Activated naive CD8-positive, alpha-beta T cell treated with anti-CD3 and anti-CD28 coated beads, Interleukin-2, amount 50 U/mL, for 24 hours (primary cell): Measurements from ENCODE around the gene ST8SIA4.

Experiments
- ATAC-seq: fragments of 150-1000 bp; cut with Tn5 transposase; one replicate; pipeline ENCODE4 v1.10.0; 2021
- DNase-seq: peaks from one replicate; pipeline ENCODE4 v3.0.0; 2021
- H3K27ac Mint-ChIP-seq: one replicate; pipeline ENCODE4 v1.8.0; 2021; ENCODE audit warnings: mild to moderate bottlenecking, mixed read lengths
- H3K27me3 Mint-ChIP-seq: one replicate; pipeline ENCODE4 v1.8.0; 2021; ENCODE audit warnings: mixed read lengths
- H3K36me3 Mint-ChIP-seq: one replicate; pipeline ENCODE4 v1.8.0; 2021; ENCODE audit warnings: low read depth, mixed read lengths
- H3K4me1 Mint-ChIP-seq: one replicate; pipeline ENCODE4 v1.8.0; 2021; ENCODE audit warnings: mixed read lengths
- H3K4me3 Mint-ChIP-seq: one replicate; pipeline ENCODE4 v1.8.0; 2021; ENCODE audit warnings: mild to moderate bottlenecking, moderate library complexity, mixed read lengths
- H3K9me3 Mint-ChIP-seq: one replicate; pipeline ENCODE4 v1.8.0; 2021; ENCODE audit warnings: mixed read lengths

ST8SIA4 gene, protein sequence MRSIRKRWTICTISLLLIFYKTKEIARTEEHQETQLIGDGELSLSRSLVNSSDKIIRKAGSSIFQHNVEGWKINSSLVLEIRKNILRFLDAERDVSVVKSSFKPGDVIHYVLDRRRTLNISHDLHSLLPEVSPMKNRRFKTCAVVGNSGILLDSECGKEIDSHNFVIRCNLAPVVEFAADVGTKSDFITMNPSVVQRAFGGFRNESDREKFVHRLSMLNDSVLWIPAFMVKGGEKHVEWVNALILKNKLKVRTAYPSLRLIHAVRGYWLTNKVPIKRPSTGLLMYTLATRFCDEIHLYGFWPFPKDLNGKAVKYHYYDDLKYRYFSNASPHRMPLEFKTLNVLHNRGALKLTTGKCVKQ

DNA sequence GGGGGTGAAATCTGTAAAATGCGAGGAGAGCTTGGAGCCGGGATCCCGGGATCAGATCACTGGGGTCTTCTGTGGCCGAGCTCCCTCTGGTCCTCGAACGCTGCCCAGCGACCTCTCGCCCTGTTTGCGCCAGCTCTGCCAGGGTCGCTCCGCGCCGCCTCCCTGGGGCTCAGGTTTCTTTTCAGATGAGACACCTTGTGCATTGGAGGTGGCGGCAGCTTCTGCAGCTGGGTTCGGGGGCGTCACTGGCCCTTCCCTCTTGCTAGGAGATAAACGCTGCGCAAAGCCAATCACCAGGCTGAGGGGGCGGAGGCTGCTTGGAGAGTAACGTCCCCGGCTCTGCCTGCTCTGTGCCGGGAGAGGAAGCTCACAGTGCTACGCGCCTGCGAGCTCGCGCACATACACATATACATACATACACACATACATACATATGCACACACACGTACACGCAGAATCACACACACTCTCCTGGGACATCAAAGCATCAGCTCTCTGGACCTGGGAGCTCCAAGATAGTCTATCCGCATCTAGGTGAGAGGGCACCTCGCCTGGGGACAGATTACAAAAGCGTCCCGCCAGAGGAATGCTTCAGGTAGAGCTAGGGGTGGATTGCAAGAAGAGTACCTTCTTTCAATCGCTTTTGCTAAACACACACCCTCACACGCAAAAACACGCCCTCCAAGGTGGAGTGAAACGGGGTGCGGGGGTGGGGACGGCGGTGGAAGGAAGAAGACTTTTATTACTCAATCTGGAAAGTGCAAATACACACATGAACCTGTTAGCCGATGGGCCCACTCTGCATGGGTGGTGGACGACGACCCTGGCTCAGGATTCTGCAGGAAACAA lies at the start of gene ST8SIA4:
TSS of gene ST8SIA4 (minus strand) at position 244 of the 849 bp plus-strand sequence. CDS start 327 bp downstream, outside the sequence.
- H3K27me3 Mint-ChIP-seq = no peaks in the 10 kb centered on the region
- H3K27ac Mint-ChIP-seq = peak within 1 kb of the TSS; percentile 100
- peak within 1 kb of the TSS; percentile 99 for H3K4me3 Mint-ChIP-seq
- ATAC-seq (peak; percentile 70), DNase-seq (peak; percentile 90)
- no peaks in the 10 kb centered on the region for H3K9me3 Mint-ChIP-seq
- peaks cover 20% of the 10 kb centered on the region for H3K36me3 Mint-ChIP-seq
- peaks cover 37% of the 10 kb centered on the region for H3K4me1 Mint-ChIP-seq

DNA sequence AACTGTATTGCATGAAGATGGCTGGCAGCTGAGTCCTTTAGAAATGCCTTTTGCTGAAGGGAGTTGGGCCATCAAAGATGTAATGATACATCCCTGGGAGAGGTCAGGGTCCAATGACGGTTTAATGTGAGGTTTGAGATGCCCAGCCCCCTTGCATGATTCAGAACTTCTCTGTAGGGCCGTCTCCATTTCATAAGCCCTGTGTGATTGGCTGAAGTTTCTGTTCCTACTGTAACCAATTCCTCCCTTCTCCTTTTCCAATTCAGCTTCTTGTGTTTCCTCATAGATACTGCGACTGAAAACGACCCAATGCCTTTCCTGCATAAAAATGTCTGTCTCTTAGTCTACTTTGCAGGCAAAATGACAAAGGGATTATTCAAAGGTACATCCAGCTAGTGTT lies 47.9 kb upstream of the ST8SIA4 start:
- Mint-ChIP-seq H3K4me1 (no peaks in the 10 kb centered on the region), H3K4me3 (no peak overlapping the region)
- no peak for ATAC-seq

DNA sequence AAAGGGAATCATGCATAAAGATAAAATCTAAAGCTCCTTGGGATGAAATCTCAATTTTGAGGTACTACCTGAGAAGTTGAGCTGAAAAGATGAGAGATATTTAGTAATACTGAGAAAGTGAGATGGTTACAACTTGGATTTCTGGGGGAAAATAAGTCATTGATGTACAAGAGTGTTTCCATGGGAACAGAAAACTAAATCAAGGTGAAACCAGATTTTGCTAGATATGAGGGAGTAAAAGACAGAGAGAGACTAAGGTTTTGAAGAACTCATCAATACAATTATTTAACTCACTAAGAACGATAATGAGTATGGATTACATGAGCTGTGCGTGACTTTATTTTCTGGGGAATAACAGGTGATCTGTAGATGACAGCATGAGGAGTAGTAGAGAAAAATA lies 10.2 kb upstream of the ST8SIA4 start:
- no peaks in the 10 kb centered on the region for H3K27me3 Mint-ChIP-seq
- DNase-seq = no peak
- H3K4me1 Mint-ChIP-seq = peaks cover 20% of the 10 kb centered on the region
- H3K27ac Mint-ChIP-seq = peak overlapping the region; percentile 2
- no peak overlapping the region for H3K4me3 Mint-ChIP-seq
- H3K36me3 Mint-ChIP-seq = peaks cover 6% of the 10 kb centered on the region
- ATAC-seq = peak; percentile 59
- H3K9me3 Mint-ChIP-seq = no peaks in the 10 kb centered on the region

More for the DNA sequence above, 47.9 kb upstream of the ST8SIA4 start:
- DNase-seq = no peak
- Mint-ChIP-seq H3K36me3 (peaks cover 3% of the 10 kb centered on the region), H3K27ac (no peak overlapping the region), H3K9me3 (peaks cover 24% of the 10 kb centered on the region), H3K27me3 (no peaks in the 10 kb centered on the region)

DNA sequence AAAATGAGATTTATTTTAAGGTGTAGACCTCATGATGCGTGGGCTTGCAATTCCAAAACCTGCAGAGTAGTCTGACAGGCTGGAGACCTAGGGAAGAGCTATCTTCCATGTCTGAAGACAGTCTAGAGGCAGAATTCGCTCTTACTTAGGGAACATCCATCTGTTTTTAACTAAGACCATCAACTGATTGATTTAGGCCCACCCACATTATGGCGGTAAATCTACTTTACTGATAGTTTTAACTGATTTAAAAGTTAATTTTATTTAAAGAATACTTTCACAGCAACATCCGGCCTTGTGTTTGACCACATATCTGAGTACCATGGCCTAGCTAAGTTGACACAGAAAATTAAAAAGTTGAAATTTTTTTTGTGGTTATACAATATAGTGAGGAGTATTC lies 6.0 kb upstream of the ST8SIA4 start:
- no peaks in the 10 kb centered on the region for H3K36me3 Mint-ChIP-seq
- DNase-seq (no peak), ATAC-seq (no peak)
- H3K9me3 Mint-ChIP-seq = no peaks in the 10 kb centered on the region
- no peak overlapping the region for H3K27ac Mint-ChIP-seq
- no peak overlapping the region for H3K4me3 Mint-ChIP-seq
- no peaks in the 10 kb centered on the region for H3K27me3 Mint-ChIP-seq
- H3K4me1 Mint-ChIP-seq = peaks cover 41% of the 10 kb centered on the region

DNA sequence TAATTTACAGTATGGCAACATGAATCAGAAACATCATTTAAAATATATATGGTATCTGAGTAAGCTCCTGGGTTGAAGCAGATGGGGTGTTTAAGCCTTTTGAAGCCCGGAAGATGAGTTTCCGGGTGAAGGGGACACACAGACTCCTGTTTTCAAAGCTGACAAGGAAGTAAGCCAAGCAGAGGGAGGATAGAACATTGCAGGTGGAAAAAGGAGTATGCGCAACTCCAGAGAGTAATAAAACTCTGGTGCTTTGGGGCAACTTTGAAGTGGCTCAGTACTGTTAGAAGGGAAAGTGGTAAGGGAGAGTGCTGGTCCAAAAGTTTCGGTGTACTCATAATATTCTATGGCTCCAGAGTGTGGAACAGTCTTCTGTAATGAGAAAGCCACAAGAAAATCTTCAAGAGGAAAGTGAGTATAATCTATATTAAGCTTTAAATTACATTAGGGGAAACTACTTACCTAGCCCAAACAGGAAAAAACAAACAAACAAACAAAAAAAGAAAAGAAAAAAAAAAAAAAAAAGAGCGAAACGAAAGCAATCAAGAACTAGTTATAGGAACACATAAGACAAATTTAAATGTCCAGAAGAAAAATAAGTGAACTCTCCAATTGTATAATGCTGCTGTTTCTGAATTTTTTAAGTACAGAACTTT lies 2.3 kb upstream of the ST8SIA4 start:
- Mint-ChIP-seq H3K36me3 (peaks cover 7% of the 10 kb centered on the region), H3K4me1 (peaks cover 26% of the 10 kb centered on the region), H3K27ac (peak overlapping the region; percentile 100), H3K9me3 (no peaks in the 10 kb centered on the region), H3K4me3 (peak overlapping the region; percentile 99), H3K27me3 (no peaks in the 10 kb centered on the region)
- ATAC-seq (no peak), DNase-seq (no peak)

DNA sequence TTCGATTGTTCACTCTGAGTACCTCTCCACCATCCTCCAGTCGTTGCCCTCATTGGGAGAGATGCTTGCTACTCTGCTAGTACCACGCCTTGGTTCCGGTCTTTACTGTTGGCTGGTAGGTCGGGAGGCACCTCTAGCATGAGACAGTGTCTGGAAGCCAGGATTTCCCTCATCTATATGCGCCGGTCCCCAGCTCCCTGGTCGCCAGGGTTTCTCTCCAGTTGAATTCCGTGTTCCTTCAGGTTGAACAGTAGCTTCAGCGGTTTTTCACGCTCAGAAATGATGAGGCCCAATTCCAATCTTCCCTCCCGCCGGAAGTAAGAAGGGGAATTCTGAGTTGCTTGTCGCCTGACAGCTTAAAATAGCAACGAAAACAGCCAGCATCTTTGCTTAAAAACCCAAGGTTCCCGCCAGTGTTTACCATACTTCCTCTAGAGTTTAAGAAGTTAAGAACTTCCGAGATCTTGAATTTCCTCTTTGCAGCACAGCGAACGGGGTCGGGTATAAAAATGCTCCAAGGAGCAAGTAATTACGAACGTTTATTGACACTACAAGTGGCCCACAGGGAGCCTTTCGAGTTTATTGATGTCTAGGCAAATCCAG lies 1.3 kb upstream of the ST8SIA4 start:
- Mint-ChIP-seq H3K27ac (peak overlapping the region; percentile 100), H3K27me3 (no peaks in the 10 kb centered on the region), H3K4me1 (peaks cover 30% of the 10 kb centered on the region), H3K4me3 (peak overlapping the region; percentile 99), H3K9me3 (no peaks in the 10 kb centered on the region), H3K36me3 (peaks cover 15% of the 10 kb centered on the region)
- DNase-seq = peak; percentile 55
- peak; percentile 37 for ATAC-seq

DNA sequence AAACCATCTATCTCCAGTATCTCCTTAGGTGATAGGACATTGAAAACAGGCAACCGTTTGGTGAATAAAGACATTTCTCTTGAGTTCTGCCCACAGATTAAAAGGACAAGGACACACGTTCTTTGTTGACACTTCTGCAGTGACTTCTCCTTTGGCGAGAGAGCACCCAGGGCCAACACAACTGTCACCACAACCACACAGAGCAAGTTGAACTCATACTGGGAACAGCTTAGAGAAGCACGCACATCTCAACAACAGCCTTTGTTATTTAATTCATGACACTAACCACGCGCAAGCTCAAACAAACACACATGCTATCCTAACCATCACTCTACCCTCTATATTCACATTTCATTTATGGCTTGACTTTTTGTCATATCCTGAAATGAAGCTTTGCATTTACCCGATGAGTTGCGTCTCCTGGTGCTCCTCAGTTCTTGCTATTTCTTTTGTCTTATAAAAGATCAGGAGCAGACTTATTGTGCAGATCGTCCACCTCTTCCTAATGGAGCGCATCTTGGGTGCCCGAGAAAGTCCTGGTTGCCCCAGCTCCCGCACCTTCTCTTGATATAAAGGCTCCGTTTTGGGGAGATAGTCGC lies 543 bp downstream of the ST8SIA4 start:
- no peaks in the 10 kb centered on the region for H3K27me3 Mint-ChIP-seq
- DNase-seq (no peak), ATAC-seq (peak; percentile 7)
- H3K36me3 Mint-ChIP-seq = peaks cover 21% of the 10 kb centered on the region
- peaks cover 40% of the 10 kb centered on the region for H3K4me1 Mint-ChIP-seq
- H3K9me3 Mint-ChIP-seq = no peaks in the 10 kb centered on the region
- H3K27ac Mint-ChIP-seq = peak overlapping the region; percentile 100
- H3K4me3 Mint-ChIP-seq = peak overlapping the region; percentile 99

DNA sequence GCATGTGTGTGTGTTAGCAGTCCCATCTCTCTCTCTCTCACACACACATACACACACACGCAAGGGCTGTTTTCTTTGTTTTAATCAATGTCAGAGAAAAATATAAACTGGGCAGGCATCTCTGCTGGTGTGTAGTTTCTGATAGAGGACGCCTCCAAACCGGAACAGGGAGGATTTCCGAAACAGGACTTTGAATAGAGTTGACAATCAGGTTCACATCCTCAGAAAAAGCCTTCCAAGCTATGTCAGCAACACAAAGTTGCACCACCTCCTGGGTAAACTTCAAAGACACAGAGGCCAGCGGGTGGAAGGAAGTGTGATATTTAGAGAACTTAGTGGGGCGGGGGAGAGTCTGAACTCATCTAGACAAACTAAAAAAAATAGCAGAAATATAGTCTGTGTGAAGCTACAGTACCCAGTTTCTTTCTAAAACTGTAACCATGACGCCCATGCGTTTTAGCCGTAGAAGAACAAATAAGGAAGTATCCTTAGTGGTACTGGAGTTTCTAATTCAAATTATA lies 1.2 kb downstream of the ST8SIA4 start:
- DNase-seq = peak; percentile 53
- Mint-ChIP-seq H3K4me3 (peak overlapping the region; percentile 99), H3K27ac (peak overlapping the region; percentile 100), H3K27me3 (no peaks in the 10 kb centered on the region), H3K4me1 (peaks cover 40% of the 10 kb centered on the region), H3K9me3 (no peaks in the 10 kb centered on the region), H3K36me3 (peaks cover 22% of the 10 kb centered on the region)
- ATAC-seq = peak; percentile 4

DNA sequence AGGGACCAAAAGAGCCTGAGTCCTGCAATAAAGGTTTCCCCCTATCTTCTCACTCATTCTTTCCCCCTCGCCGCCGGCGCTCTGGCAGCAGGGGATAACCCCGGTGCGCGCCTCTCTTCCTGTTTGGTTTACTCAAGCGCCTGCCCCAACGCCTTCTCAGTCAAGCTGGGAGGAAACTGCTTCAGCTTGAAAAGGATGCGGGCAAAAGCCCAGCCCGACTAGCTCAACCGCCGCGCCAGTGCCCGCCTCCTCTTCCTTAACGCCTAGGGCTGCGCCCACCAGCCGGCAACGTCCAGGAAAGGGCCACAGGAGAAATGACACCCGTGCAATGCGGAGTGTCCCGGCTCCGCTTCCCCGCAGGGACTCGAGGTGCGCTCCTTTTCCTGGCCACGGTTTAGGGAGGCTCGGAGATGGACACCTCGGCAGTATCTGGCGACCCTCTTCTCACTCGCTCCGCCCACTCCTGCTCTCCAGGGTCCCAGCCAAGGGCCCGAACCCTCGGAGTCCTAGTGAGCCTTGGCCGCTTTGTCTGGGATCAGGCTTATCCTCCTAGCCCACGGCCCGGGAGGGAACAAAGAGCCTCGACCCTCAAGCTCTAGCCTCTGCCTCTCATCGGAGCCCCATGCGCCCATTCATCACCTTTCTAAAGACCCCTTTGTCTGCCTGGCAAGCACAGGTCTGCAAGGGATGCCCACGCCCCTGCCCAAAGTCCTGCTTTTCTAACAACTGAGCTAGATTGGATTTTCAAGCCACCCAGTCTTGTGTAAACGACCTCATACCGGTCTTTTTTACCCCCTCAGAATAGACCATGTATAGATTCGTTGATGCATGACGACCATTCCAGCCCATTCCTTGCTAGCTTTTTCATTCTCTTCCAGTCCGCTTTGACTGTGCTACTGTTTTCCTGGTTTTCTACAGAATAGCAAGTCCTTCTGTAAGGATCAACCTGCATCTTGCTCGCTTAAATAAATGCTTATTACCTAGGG lies 2.0 kb downstream of the ST8SIA4 start:
- Mint-ChIP-seq H3K27ac (peak overlapping the region; percentile 100), H3K4me3 (peak overlapping the region; percentile 99), H3K9me3 (peaks cover 3% of the 10 kb centered on the region), H3K27me3 (no peaks in the 10 kb centered on the region), H3K36me3 (peaks cover 28% of the 10 kb centered on the region), H3K4me1 (peaks cover 39% of the 10 kb centered on the region)
- DNase-seq (peak; percentile 90), ATAC-seq (peak; percentile 64)

DNA sequence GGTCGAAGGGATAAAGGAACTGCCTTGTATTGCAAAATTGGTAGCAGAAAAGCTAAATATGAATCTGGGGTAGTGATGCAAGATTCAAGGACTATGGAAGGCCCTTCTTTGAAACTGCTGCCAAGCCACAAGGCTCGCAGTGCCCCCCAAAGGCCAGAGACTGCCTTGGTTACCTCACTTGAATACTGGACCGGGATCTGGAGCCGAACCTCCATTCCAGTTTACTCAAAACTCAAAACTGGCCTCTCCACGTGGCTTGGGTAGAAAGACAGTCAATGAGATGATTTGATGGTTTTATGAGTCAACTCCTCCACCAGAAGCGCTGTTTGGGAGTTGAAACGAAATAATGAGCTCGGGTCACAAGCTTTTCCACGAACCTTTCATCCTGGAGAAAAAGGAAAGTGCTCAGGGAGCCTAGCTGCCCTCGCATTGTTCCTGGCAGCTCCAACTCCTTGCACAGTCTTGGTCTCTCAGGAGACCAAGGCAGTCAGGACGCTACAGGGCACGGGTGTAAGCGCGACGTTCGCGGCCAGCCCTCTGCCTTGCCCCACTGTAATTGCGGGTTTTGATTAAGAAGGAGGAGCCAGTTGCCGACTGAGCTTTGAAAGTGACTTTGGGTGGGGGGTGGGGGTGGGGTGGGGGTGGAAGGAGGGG lies 2.8 kb downstream of the ST8SIA4 start:
- DNase-seq = peak; percentile 59
- H3K27ac Mint-ChIP-seq = peak overlapping the region; percentile 100
- peak overlapping the region; percentile 99 for H3K4me3 Mint-ChIP-seq
- peaks cover 36% of the 10 kb centered on the region for H3K36me3 Mint-ChIP-seq
- H3K9me3 Mint-ChIP-seq = peaks cover 8% of the 10 kb centered on the region
- peaks cover 41% of the 10 kb centered on the region for H3K4me1 Mint-ChIP-seq
- H3K27me3 Mint-ChIP-seq = no peaks in the 10 kb centered on the region
- peak; percentile 33 for ATAC-seq

DNA sequence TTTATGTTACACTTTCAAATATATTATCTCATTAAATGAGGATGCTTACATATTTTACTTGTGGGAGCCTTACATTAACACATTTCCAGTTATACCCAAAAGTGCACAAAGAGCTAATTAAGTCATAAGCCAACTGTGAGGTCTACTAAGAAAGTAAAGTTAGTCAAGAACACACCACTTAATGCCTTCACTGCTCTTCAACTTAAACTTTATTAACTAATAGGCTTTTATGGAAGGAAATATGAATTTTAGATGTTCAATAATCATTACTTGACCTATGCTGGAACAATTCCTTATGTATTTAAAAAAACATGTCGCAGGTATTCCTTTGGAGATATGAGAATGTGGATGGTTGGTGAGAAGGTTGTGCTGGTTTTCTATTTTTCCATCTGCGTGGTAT lies 3.4 kb downstream of the ST8SIA4 start:
- Mint-ChIP-seq H3K4me1 (peaks cover 44% of the 10 kb centered on the region), H3K36me3 (peaks cover 41% of the 10 kb centered on the region), H3K9me3 (peaks cover 8% of the 10 kb centered on the region)

DNA sequence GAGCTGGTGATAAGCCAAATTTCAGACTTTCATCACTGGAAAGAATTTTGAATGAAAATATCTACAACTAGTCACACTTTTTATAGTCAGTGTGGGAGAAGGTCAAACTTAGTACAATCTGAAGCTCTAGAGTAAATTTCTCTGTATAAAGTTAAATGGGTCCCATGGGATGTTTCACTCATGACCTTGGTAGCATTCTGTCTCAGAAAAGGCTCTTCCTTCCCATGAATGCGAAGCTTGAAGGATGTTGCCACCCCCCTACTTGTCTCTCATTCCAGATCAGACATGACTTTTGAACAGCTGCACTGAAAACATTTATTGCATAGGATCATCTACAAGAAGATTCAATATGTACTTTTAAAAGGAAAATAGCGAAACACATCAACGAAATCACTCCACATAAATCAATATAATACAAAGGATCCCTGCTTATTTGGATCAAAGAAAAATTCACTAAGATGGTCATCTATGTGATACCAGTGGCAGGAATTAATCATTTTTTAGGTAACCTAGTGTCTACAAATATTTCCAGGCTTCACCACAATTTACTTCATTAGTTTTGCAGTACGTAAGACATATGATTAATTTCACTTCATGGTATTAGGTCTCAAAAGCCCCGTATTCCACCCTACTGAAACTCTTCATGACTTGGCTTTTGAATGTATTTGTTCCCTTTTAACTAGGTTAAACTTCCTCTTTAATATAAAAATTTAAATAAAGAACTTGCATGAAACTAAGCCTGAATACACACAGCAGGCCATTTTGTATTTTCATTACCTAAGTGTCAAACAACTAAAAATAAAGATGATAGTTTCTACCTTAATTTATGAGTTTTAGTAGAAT lies 4.4 kb downstream of the ST8SIA4 start:
- ATAC-seq (no peak), DNase-seq (no peak)
- Mint-ChIP-seq H3K36me3 (peaks cover 50% of the 10 kb centered on the region), H3K9me3 (peaks cover 8% of the 10 kb centered on the region), H3K27ac (peak overlapping the region; percentile 100), H3K4me1 (peaks cover 53% of the 10 kb centered on the region), H3K27me3 (no peaks in the 10 kb centered on the region), H3K4me3 (peak overlapping the region; percentile 99)

More for the DNA sequence above, 3.4 kb downstream of the ST8SIA4 start:
- H3K27me3 Mint-ChIP-seq = no peaks in the 10 kb centered on the region
- DNase-seq = no peak
- peak overlapping the region; percentile 99 for H3K4me3 Mint-ChIP-seq
- ATAC-seq = no peak
- peak overlapping the region; percentile 100 for H3K27ac Mint-ChIP-seq
